Fibroblast of skin of left biceps (primary cell): Measurements from ENCODE around the gene RTN4IP1.

Source experiments
- DNase-seq, 2 experiments: peaks; one replicate each; pipeline ENCODE4 v3.0.0-alpha.2; 2013; ENCODE audit warnings: low read depth in 2 of 2

RTN4IP1 gene

DNA sequence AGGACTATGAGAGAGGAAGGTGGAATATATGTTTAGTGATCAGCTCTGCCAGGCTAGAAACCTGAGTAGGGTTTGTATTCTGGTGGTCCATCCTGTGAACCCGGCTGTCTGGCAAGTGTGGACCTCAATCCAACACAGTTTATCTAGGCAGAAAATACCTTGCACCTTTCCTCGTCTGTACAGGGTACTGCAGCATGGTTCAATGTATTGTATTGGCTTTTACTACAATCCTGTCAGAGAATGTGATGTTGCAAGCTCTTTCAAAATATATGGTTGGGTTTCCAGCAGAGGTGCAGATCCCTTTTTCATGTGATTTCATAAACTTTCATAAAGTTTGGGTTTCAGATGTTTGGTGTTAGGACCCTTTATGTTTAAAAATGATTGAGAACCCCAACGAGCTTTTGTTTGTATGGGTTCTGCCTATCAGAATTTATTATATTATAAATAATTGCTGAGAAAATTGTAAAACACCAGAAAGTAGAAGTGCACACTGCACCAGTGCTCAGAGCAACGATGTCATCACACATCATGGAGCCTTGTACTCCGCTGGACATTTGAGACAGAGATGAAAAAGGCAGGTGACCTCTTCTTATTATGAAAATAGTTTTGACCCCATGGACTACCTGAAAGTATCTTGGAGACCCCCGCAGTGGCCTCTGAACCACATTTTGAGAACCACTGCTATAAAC is 106.6 kb downstream of the RTN4IP1 start:
- no peak for DNase-seq
